GM12891 (cell line): ENCODE measurements around the gene GNAO1.

Experiments used
- POLR2A ChIP-seq: IDR thresholded peaks from 2 replicates; pipeline ENCODE4 v1.6.1; 2011; ENCODE audit warnings: low read depth, low read length, control low read depth
- POLR2AphosphoS5 ChIP-seq: IDR thresholded peaks from 2 replicates; pipeline ENCODE4 v1.6.1; 2011; ENCODE audit warnings: low read depth, low read length, control low read depth

DNA sequence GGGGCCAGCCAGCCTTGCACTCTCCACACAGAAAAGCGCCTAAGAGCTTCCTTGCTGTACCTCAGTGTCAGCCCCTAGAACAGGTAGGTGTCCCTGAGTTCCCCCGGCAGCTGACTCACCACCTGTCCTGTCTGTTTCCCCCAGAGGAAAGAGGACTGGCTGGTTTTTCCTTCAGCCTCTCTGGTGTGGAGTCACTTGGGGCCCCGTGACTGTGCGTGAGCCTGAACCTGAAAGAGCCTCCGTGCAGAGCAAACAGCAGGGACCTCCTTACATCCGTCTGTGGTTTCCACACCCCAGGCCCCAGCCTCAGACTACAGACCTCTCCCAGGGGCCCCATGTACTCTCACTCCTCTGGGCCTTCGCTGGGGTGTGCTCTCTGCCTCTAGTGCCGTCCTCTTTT is 87.8 kb downstream of the GNAO1 start:
- TF ChIP-seq POLR2A: no peak
- TF ChIP-seq POLR2AphosphoS5: no peak
